Activated CD8-positive, alpha-beta T cell treated with anti-CD3 and anti-CD28 coated beads for 36 hours (primary cell): ENCODE measurements around the gene LIPI. TPM values are rescaled to one million over a fixed set of nuclear protein-coding genes. Genes with fewer than 3 reads are reported as not detected.

Experiments
- ATAC-seq: fragments of 200-7000 bp; cut with Tn5 transposase; one replicate; pipeline ENCODE4 v1.10.0; 2021; ENCODE audit warnings: mild to moderate bottlenecking, moderate library complexity
- CTCF ChIA-PET: fragments of 350-600 bp; sonication (Branson Sonifier 250); formaldehyde crosslinking; loops from one replicate; lab custom pipeline; 2021; ENCODE audit warnings: antibody characterized with exemption; lab: Charles Lee
- POLR2A ChIA-PET: fragments of 350-600 bp; sonication (Branson Sonifier 250); formaldehyde crosslinking; loops from one replicate; lab custom pipeline; 2021; ENCODE audit warnings: antibody characterized with exemption; lab: Charles Lee
- DNase-seq: peaks from one replicate; pipeline ENCODE4 v3.0.0-alpha.2; 2020
- H3K27ac Mint-ChIP-seq: one replicate; pipeline ENCODE4 v1.8.0; 2021; ENCODE audit warnings: mild to moderate bottlenecking, mixed read lengths
- H3K27me3 Mint-ChIP-seq: one replicate; pipeline ENCODE4 v1.8.0; 2021; ENCODE audit warnings: mixed read lengths
- H3K36me3 Mint-ChIP-seq: one replicate; pipeline ENCODE4 v1.8.0; 2021; ENCODE audit warnings: low read depth, mixed read lengths
- H3K4me1 Mint-ChIP-seq: one replicate; pipeline ENCODE4 v1.8.0; 2021; ENCODE audit warnings: low read depth, mixed read lengths
- H3K4me3 Mint-ChIP-seq: one replicate; pipeline ENCODE4 v1.8.0; 2021; ENCODE audit warnings: mild to moderate bottlenecking, moderate library complexity, mixed read lengths
- H3K9me3 Mint-ChIP-seq: one replicate; pipeline ENCODE4 v1.8.0; 2021; ENCODE audit warnings: mixed read lengths
- intact Hi-C: fragments of 100-400 bp; cut with micrococcal nuclease; formaldehyde crosslinking; loops from one replicate; pipeline ENCODE4 v1.10.0; 2022
- total RNA-seq, 2 experiments: library from RNA; stranded (reverse); gene quantifications; one replicate each; pipeline ENCODE4 v1.2.3, GENCODE V29; 2021
- TF ChIP-seq, protein P1 (sequence below): fragments of 200-600 bp; IDR thresholded peaks from one replicate; pipeline ENCODE4 v1.8.0; 2022; ENCODE audit warnings: antibody characterized with exemption, mild to moderate bottlenecking

The LIPI gene
- total RNA-seq, 2 experiments from 2014 or later, result not detected

DNA sequence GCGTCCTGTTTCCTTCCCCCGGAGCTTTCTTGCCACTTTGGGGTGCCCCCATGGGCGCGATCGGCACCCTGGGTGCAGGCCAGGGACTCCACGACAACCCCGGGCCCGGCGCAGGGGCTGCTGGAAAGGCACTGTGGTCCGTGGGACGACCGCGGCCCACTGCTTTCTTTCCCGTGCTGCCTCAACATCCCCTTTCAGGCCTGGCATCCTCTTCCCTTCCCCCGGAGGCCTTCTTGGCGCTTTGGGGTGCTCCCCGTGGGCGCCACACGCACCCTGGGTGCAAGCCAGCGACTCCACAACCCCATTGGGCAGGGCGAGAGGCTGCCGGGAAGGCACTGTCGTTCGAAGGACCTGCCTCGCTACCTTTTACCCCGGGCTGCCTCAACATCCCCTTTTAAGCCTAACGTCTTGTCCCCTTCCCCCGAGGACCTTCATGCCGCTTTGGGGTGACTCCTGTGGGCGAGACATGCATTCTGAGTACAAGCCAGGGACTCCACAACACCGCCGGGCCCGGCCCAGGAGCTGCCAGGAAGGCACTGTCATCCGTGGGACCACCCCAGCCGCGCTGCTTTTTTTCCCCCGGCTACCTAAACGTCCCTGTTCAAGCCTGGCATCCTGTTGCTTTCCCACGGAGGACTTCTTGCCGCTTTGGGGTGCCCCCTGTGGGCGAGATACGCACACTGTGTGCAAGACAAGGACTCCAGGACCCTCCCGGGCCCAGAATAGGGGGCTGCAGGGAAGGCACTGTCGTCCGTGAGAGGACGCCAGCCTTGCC, 137.8 kb downstream of the LIPI start:
- H3K27ac Mint-ChIP-seq, result no peak overlapping the region
- intact Hi-C loops, result no loop called here
- no peaks in the 10 kb centered on the region for H3K27me3 Mint-ChIP-seq
- ChIA-PET POLR2A (no interaction called here), CTCF (no interaction called here)
- H3K36me3 Mint-ChIP-seq, result no peaks in the 10 kb centered on the region
- peaks cover 10% of the 10 kb centered on the region for H3K9me3 Mint-ChIP-seq
- no peak overlapping the region for H3K4me3 Mint-ChIP-seq
- TF ChIP-seq, protein P1, sequence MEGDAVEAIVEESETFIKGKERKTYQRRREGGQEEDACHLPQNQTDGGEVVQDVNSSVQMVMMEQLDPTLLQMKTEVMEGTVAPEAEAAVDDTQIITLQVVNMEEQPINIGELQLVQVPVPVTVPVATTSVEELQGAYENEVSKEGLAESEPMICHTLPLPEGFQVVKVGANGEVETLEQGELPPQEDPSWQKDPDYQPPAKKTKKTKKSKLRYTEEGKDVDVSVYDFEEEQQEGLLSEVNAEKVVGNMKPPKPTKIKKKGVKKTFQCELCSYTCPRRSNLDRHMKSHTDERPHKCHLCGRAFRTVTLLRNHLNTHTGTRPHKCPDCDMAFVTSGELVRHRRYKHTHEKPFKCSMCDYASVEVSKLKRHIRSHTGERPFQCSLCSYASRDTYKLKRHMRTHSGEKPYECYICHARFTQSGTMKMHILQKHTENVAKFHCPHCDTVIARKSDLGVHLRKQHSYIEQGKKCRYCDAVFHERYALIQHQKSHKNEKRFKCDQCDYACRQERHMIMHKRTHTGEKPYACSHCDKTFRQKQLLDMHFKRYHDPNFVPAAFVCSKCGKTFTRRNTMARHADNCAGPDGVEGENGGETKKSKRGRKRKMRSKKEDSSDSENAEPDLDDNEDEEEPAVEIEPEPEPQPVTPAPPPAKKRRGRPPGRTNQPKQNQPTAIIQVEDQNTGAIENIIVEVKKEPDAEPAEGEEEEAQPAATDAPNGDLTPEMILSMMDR, result no peak
- no peak for ATAC-seq
- H3K4me1 Mint-ChIP-seq, result no peaks in the 10 kb centered on the region
- DNase-seq, result no peak

DNA sequence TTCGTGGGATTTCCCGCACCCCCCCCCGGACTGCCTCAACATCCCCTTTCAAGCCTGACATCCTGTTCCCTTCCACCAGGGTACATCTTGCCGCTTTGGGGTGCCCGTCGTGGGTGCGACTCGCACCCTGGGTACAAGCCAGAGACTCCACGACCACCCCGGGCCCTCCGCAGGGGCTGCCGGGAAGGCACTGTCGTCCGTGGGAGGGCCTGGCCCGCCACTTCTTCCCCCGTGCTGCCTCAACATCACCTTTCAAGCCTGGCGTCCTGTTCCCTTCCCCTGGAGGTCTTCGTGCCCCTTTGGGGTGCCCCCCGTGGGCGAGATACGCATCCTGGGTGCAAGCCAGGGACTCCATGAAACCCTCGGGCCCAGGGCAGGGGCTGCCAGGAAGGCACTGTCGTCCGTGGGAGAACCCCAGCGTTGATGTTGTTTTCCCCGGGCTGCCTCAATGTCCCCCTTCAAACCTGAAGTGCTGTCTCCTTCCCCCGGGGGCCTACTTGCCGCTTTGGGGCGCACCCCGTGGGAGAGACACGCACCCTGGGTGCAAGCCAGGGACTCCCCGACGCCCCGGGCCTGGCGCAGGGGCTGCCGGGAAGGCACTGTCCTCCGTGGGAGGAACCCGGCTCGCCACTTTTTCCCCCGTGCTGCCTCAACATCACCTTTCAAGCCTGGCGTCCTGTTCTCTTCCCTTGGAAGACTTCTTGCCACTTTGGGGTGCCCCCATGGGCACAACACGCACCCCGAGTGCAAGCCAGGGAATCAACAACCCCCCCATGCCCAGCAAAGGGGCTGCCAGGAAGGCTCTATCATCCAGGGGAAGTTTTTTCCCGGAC, 138.6 kb downstream of the LIPI start:
- POLR2A ChIA-PET, result no interaction called here
- no peaks in the 10 kb centered on the region for H3K36me3 Mint-ChIP-seq
- no peaks in the 10 kb centered on the region for H3K4me1 Mint-ChIP-seq
- no peaks in the 10 kb centered on the region for H3K27me3 Mint-ChIP-seq
- CTCF ChIA-PET, result no interaction called here
- ATAC-seq, result no peak
- no peak for DNase-seq
- TF ChIP-seq, protein P1, result no peak
- intact Hi-C loops, result no loop called here
- no peak overlapping the region for H3K27ac Mint-ChIP-seq
- no peak overlapping the region for H3K4me3 Mint-ChIP-seq
- peaks cover 6% of the 10 kb centered on the region for H3K9me3 Mint-ChIP-seq

DNA sequence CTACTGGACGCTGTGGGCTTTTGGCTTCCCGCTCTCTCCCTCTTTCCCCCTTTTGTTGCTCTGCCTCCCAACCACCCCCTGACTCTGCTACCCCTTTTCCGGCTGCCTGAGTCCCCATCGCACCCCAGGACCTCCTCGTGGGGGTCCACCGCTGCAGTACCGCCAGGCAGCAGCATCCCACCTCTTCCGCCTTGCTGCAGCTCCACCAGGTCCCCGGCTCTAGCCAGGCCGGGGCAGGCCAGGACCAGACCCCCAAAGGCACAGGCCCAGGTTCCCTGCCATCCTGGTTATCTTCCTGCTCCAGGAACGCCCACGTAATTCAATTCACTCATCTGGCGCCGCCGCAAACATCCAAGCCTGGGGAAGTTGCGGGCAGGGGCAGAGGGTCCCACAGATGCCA, 139.8 kb downstream of the LIPI start:
- Mint-ChIP-seq H3K4me1 (no peaks in the 10 kb centered on the region), H3K4me3 (no peak overlapping the region), H3K36me3 (no peaks in the 10 kb centered on the region), H3K27me3 (no peaks in the 10 kb centered on the region), H3K27ac (no peak overlapping the region), H3K9me3 (no peaks in the 10 kb centered on the region)
- TF ChIP-seq, protein P1, result no peak
- intact Hi-C loops, result no loop called here
- POLR2A ChIA-PET, result no interaction called here
- ATAC-seq (no peak), DNase-seq (no peak)
- CTCF ChIA-PET, result no interaction called here

DNA sequence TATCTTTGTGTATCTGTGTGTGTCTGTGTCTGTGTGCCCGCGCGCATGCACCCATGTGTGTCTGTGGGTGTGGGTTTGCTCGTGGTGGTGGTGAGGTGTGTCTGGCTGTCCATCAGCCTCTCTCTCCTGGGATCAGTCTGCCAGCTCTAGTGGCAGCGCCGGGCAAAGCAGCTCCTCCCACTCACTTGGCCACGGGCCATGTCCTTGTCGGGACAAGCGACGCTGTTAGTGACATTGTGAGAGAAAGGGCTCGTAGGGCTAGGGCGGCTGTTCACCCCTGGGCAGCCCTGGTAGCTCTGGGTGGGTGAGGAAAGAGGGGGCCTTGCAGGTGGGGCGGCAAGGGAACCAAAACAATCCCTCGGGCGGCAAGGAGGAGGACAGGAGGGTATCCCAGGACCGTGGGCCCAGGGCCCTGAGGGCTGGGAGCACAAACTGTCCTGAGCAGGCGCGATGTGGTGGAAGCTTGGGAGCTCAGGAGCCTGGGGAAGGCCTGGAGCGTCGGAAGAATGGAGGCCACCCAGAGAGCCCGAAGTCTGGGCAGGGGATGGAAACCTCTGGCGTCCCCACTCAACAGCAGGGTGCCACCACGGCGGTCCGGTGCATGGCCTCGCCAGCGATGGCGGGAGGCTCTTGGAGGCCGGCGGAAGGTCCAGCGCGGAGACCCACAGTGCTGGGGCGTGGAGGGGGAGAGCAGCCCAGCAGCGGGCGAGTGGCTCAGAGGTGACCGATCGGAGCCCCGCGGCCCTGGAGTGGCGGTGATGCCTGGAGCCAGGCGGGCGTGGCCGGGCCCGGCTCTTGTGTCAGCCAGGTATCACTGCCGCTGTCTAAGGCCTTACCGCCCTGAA, 140.5 kb downstream of the LIPI start:
- no peaks in the 10 kb centered on the region for H3K9me3 Mint-ChIP-seq

More for the DNA sequence above, 140.5 kb downstream of the LIPI start:
- intact Hi-C loops, result no loop called here
- no peak for ATAC-seq
- ChIA-PET POLR2A (no interaction called here), CTCF (no interaction called here)
- DNase-seq, result no peak
- Mint-ChIP-seq H3K27me3 (no peaks in the 10 kb centered on the region), H3K4me1 (no peaks in the 10 kb centered on the region), H3K4me3 (no peak overlapping the region), H3K36me3 (no peaks in the 10 kb centered on the region), H3K27ac (no peak overlapping the region)
- TF ChIP-seq, protein P1, result no peak
